HCT116 (cell line): ENCODE results near the gene WDR48.

Experiments used
- ATF3 ChIP-seq: IDR thresholded peaks from 2 replicates; pipeline ENCODE4 v1.6.1; 2012
- EGR1 ChIP-seq: IDR thresholded peaks from 2 replicates; pipeline ENCODE4 v1.6.1; 2012; ENCODE audit warnings: low read depth
- EZH2 ChIP-seq: fragments of 200-600 bp; sonication (generic); IDR thresholded peaks from 2 replicates; pipeline ENCODE4 v1.6.1; 2017; ENCODE audit warnings: antibody characterized with exemption, mixed run types
- JUND ChIP-seq: IDR thresholded peaks from 2 replicates; pipeline ENCODE4 v1.6.1; 2012
- MAX ChIP-seq: IDR thresholded peaks from 2 replicates; pipeline ENCODE4 v1.6.1; 2012
- POLR2A ChIP-seq: IDR thresholded peaks from 2 replicates; pipeline ENCODE4 v1.7.0; 2011; ENCODE audit warnings: borderline replicate concordance; ENCODE audit not compliant: insufficient read depth, insufficient read length; ENCODE audit errors: extremely low read depth
- POLR2AphosphoS5 ChIP-seq: IDR thresholded peaks from 2 replicates; pipeline ENCODE4 v1.6.1; 2011; ENCODE audit warnings: mild to moderate bottlenecking, low read depth, low read length, moderate library complexity
- REST ChIP-seq: IDR thresholded peaks from 2 replicates; pipeline ENCODE4 v1.6.1; 2012; ENCODE audit warnings: low read depth
- SRF ChIP-seq: IDR thresholded peaks from 2 replicates; pipeline ENCODE4 v1.6.1; 2012; ENCODE audit warnings: low read depth
- YY1 ChIP-seq: IDR thresholded peaks from 2 replicates; pipeline ENCODE4 v1.6.1; 2011; ENCODE audit warnings: low read length, low read depth, moderate library complexity, mild to moderate bottlenecking; ENCODE audit not compliant: insufficient replicate concordance; ENCODE audit errors: extremely low read depth
- TF ChIP-seq, protein P1 (sequence below), 3 experiments: fragments of 200-600 bp in 1 of 3; sonication (generic) in 1 of 3; IDR thresholded peaks in 2 of 3; conservative IDR thresholded peaks in 1 of 3; 2 replicates each; pipeline ENCODE4 v1.5.1; 2012 to 2017; ENCODE audit warnings: low read depth in 2 of 3, low read length in 2 of 3, antibody characterized with exemption in 1 of 3, borderline replicate concordance in 1 of 3, control low read depth in 1 of 3, mild to moderate bottlenecking in 1 of 3, mixed read lengths in 1 of 3, mixed run types in 1 of 3, moderate library complexity in 1 of 3; ENCODE audit not compliant: insufficient read depth in 1 of 3

GRCh38 chr3:39146083-39146501 is 94.3 kb downstream of the WDR48 start:
- no peak for TF ChIP-seq POLR2A
- TF ChIP-seq SRF = no peak
- TF ChIP-seq, protein P1, sequence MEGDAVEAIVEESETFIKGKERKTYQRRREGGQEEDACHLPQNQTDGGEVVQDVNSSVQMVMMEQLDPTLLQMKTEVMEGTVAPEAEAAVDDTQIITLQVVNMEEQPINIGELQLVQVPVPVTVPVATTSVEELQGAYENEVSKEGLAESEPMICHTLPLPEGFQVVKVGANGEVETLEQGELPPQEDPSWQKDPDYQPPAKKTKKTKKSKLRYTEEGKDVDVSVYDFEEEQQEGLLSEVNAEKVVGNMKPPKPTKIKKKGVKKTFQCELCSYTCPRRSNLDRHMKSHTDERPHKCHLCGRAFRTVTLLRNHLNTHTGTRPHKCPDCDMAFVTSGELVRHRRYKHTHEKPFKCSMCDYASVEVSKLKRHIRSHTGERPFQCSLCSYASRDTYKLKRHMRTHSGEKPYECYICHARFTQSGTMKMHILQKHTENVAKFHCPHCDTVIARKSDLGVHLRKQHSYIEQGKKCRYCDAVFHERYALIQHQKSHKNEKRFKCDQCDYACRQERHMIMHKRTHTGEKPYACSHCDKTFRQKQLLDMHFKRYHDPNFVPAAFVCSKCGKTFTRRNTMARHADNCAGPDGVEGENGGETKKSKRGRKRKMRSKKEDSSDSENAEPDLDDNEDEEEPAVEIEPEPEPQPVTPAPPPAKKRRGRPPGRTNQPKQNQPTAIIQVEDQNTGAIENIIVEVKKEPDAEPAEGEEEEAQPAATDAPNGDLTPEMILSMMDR (IDR thresholded peaks at IDR 0.05 in 2 of 3, conservative IDR thresholded peaks at IDR 0.05 in 1 of 3; ENCODE audit: borderline replicate concordance in 1 of 3, insufficient read depth in 1 of 3, low read depth in 2 of 3, low read length in 2 of 3) = no peak
- no peak for TF ChIP-seq ATF3
- no peak for TF ChIP-seq EZH2
- no peak for TF ChIP-seq YY1
- TF ChIP-seq MAX = no peak
- no peak for TF ChIP-seq POLR2AphosphoS5
- no peak for TF ChIP-seq REST
- no peak for TF ChIP-seq JUND
- TF ChIP-seq EGR1 = no peak
